BJ (cell line): ENCODE data around the gene ACOT9. TPM values are rescaled to one million over a fixed set of nuclear protein-coding genes. Genes with fewer than 3 reads are reported as not detected.

Experiments used
- CTCF ChIA-PET: fragments of 350-600 bp; formaldehyde crosslinking; extraction: SDS; loops from one replicate; lab custom pipeline; 2021; ENCODE audit warnings: antibody characterized with exemption, inconsistent platforms; lab: Yijun Ruan, JAX
- POLR2A ChIA-PET: fragments of 300-600 bp; sonication (Branson Sonifier 250); formaldehyde crosslinking; extraction: SDS; loops from one replicate; lab custom pipeline; 2021; ENCODE audit warnings: antibody characterized with exemption; lab: Charles Lee
- DNase-seq: peaks from one replicate; pipeline ENCODE4 v3.0.0-alpha.2; 2011; ENCODE audit warnings: low read depth
- H3K27me3 ChIP-seq: 2 replicates; pipeline ENCODE4 v1.6.0; 2011; ENCODE audit warnings: low read length; ENCODE audit not compliant: control insufficient read depth, insufficient read depth
- H3K36me3 ChIP-seq: 2 replicates; pipeline ENCODE4 v1.5.1; 2011; ENCODE audit warnings: low read length; ENCODE audit not compliant: control insufficient read depth, insufficient read depth
- H3K4me3 ChIP-seq: 2 replicates; pipeline ENCODE4 v1.5.1; 2011; ENCODE audit warnings: low read depth, mild to moderate bottlenecking, control low read depth, low read length
- polyA plus RNA-seq: library from polyadenylated mRNA; depleted of rRNA; stranded (reverse); fragments of >200 nt; gene quantifications from 2 replicates; pipeline ENCODE4 v1.2.3, GENCODE V29; 2011
- TF ChIP-seq, protein P1 (sequence below): IDR thresholded peaks from 2 replicates; pipeline ENCODE4 v1.5.1; 2011; ENCODE audit warnings: low read depth, mild to moderate bottlenecking, control low read depth, inconsistent platforms, low read length, moderate library complexity; ENCODE audit not compliant: insufficient read depth

ACOT9 gene
- polyA plus RNA-seq, 1 experiment, result 27.7 TPM

DNA sequence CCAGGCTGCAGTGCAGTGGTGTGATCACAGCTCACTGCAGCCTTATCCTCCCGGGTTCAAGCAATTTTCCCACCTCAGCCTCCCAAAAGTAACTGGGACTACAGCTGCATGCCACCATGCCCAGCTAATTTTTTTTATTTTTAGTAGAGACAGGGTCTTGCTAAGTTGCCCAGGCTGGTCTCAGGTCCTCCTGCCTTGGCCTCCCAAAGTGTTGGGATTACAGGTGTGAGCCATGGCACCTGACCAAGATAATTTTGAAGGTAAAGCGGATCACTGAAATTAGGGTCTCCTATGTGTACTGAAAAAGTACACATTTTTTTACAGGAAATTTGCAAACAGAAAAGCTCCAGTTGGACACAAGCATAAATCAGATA, 44.7 kb upstream of the ACOT9 start:
- CTCF ChIA-PET, result interaction anchor here (1.3 kb wide), 1 partner anchor 114 kb away, joined by 3 read pairs; no protein-coding TSS in a partner anchor
- no peaks in the 10 kb centered on the region for H3K36me3 ChIP-seq
- POLR2A ChIA-PET, result no interaction called here
- H3K27me3 ChIP-seq, result no peaks in the 10 kb centered on the region
- TF ChIP-seq, protein P1, sequence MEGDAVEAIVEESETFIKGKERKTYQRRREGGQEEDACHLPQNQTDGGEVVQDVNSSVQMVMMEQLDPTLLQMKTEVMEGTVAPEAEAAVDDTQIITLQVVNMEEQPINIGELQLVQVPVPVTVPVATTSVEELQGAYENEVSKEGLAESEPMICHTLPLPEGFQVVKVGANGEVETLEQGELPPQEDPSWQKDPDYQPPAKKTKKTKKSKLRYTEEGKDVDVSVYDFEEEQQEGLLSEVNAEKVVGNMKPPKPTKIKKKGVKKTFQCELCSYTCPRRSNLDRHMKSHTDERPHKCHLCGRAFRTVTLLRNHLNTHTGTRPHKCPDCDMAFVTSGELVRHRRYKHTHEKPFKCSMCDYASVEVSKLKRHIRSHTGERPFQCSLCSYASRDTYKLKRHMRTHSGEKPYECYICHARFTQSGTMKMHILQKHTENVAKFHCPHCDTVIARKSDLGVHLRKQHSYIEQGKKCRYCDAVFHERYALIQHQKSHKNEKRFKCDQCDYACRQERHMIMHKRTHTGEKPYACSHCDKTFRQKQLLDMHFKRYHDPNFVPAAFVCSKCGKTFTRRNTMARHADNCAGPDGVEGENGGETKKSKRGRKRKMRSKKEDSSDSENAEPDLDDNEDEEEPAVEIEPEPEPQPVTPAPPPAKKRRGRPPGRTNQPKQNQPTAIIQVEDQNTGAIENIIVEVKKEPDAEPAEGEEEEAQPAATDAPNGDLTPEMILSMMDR, result no peak
- no peak for DNase-seq
- no peak overlapping the region for H3K4me3 ChIP-seq

DNA sequence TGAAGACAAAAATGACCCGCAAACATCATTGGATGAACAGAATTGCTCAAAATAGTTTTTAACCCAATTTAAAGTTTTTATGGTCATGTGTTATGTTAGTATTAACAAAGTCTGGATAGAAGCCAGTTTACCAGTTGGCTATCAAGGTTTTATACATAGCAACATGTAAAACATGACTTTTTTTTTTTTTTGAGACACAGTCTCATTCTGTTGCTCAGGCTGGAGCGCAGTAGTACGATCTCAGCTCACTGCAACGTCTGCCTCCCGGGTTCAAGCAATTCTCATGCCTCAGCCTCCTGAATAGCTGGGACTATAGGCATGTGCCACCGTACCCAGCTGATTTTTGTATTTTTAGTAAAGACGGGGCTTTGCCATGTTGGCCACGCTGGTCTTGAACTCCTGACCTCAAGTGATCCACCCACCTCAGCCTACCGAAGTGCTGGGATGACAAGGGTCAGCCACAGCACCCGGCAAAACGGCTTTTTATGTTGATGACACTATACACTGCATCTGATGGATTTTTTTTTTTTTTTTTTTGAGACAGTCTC, 43.3 kb upstream of the ACOT9 start:
- TF ChIP-seq, protein P1, result no peak
- H3K36me3 ChIP-seq, result no peaks in the 10 kb centered on the region
- POLR2A ChIA-PET, result no interaction called here
- no peak overlapping the region for H3K4me3 ChIP-seq
- no peaks in the 10 kb centered on the region for H3K27me3 ChIP-seq
- CTCF ChIA-PET, result no interaction called here
- DNase-seq, result no peak

DNA sequence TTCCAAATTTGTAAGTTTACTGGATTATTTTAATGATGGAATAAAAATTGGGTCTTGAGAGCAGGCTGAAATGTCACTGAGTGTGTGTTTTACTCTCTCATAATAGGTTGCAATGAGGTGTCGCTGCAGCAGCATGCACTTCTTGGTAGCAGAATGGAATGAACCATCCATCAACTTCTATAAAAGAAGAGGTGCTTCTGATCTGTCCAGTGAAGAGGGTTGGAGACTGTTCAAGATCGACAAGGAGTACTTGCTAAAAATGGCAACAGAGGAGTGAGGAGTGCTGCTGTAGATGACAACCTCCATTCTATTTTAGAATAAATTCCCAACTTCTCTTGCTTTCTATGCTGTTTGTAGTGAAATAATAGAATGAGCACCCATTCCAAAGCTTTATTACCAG, 42.5 kb upstream of the ACOT9 start:
- H3K4me3 ChIP-seq, result no peak overlapping the region
- no peak for DNase-seq
- ChIA-PET CTCF (no interaction called here), POLR2A (no interaction called here)
- H3K27me3 ChIP-seq, result no peaks in the 10 kb centered on the region
- no peaks in the 10 kb centered on the region for H3K36me3 ChIP-seq
- TF ChIP-seq, protein P1, result no peak

DNA sequence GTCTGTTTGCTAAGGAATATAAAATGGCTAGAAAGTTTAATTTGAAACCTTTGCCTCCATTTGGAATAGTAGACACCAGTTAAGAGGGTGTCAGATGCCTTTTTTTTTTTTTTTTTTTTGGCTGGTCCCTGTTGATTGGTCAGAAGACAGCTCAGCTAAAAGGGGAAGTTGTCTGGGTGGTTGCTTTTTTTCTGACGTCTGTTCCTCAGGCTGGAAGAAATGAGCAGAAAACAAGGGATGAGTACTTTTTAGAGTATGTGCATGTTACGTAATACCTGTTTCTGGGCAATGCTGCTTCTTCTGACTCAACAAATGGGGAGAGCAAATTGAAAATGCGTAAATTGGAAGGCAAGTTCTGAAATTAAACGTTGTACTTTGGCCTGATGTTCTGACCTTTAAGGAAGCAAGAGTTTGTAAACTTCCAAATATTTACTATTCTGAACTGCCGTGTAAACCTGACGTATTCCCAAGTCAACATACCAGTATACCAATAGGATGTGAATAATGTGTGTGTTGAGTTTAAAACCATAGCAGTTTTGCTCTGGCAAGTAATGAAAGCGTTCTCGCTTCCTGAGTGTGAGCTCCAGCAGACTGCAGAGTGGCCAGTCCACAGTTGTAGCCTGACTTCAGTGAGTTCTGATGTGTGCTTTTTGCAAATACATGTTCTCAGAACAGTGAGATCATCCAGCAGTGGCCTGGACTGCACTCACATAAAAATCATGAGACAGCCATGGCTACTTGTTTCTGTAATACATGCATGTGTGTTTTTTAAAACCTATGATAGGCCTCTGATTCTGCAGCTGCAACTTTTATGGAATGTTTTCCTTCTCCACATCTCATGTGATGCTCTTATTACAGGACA, 41.6 kb upstream of the ACOT9 start:
- H3K27me3 ChIP-seq, result no peaks in the 10 kb centered on the region
- no peaks in the 10 kb centered on the region for H3K36me3 ChIP-seq
- CTCF ChIA-PET, result interaction anchor here (0.8 to 3.1 kb wide), 3 partner anchors 9 to 117 kb away, joined by 3 to 29 read pairs (median 4); no protein-coding TSS in a partner anchor
- POLR2A ChIA-PET, result interaction anchor here (0.6 to 0.7 kb wide), 2 partner anchors 42 to 641 kb away, joined by 4 to 5 read pairs; no protein-coding TSS in a partner anchor
- TF ChIP-seq, protein P1, result no peak
- peak overlapping the region; percentile 76; the same call in 1 of the 2 replicates for H3K4me3 ChIP-seq
- peak; percentile 43 for DNase-seq
